Panc1 (cell line): Measurements from ENCODE around the gene FGL2. TPM values are rescaled to one million over a fixed set of nuclear protein-coding genes. Genes with fewer than 3 reads are reported as not detected.
"Not testable (repeated sequence)": the region's sequence is repeated elsewhere in the genome, so short reads cannot be mapped to it uniquely, and the experiment has no call there.

Experiments used
- ATAC-seq: fragments of 200-7000 bp; cut with Tn5 transposase; 2 replicates; pipeline ENCODE4 v1.9.1; 2020; ENCODE audit warnings: mild to moderate bottlenecking, moderate library complexity
- BruUV-seq: library from RNA; stranded (reverse); fragments of 400-500 nt; replicated peaks from 2 replicates; lab custom pipeline; 2021; lab: Mats Ljungman, UMichigan
- CTCF ChIA-PET: fragments of 300-600 bp; sonication (Branson Sonifier 250); formaldehyde crosslinking; loops from one replicate; lab custom pipeline; 2022; ENCODE audit warnings: antibody characterized with exemption; lab: Charles Lee
- POLR2A ChIA-PET: fragments of 300-600 bp; sonication (Branson Sonifier 250); formaldehyde crosslinking; loops from one replicate; lab custom pipeline; 2022; ENCODE audit warnings: antibody characterized with exemption; lab: Charles Lee
- DNase-seq: peaks from one replicate; pipeline ENCODE4 v3.0.0-alpha.2; 2010; ENCODE audit warnings: low read depth, low spot score
- H3K27ac ChIP-seq: 2 replicates; pipeline ENCODE4 v1.5.1; 2011; ENCODE audit warnings: mild to moderate bottlenecking, low read length, inconsistent platforms
- H3K27me3 ChIP-seq: fragments of 200-500 bp; sonication (Bioruptor generic); 2 replicates; pipeline ENCODE4 v1.6.0; 2014; ENCODE audit warnings: low read length, inconsistent platforms; ENCODE audit not compliant: control insufficient read depth, insufficient read depth
- H3K36me3 ChIP-seq: fragments of 200-500 bp; sonication (Bioruptor generic); 2 replicates; pipeline ENCODE4 v1.5.1; 2014; ENCODE audit warnings: inconsistent platforms, mild to moderate bottlenecking, low read length, moderate library complexity; ENCODE audit not compliant: control insufficient read depth, insufficient read depth
- H3K4me1 ChIP-seq: 2 replicates; pipeline ENCODE4 v1.5.1; 2011; ENCODE audit warnings: inconsistent platforms, mild to moderate bottlenecking, low read length, moderate library complexity; ENCODE audit not compliant: control insufficient read depth, insufficient read depth
- H3K4me3 ChIP-seq, 2 experiments: 2 replicates each; pipeline ENCODE4 v1.5.1; 2011 to 2012; ENCODE audit warnings: low read depth in 2 of 2, low read length in 2 of 2, mild to moderate bottlenecking in 2 of 2, inconsistent platforms in 1 of 2, moderate library complexity in 1 of 2
- H3K9me3 ChIP-seq: fragments of 200-500 bp; sonication (Bioruptor generic); 2 replicates; pipeline ENCODE4 v1.5.1; 2014; ENCODE audit warnings: low read depth, mild to moderate bottlenecking, inconsistent platforms, low read length, moderate library complexity; ENCODE audit not compliant: control insufficient read depth, insufficient read depth
- POLR2AphosphoS5 ChIP-seq: IDR thresholded peaks from 2 replicates; pipeline ENCODE4 v1.6.1; 2012; ENCODE audit warnings: mild to moderate bottlenecking, low read depth, low read length, moderate library complexity
- SIN3A ChIP-seq: IDR thresholded peaks from 2 replicates; pipeline ENCODE4 v1.6.1; 2012; ENCODE audit warnings: low read depth, mild to moderate bottlenecking, low read length, moderate library complexity, borderline replicate concordance; ENCODE audit not compliant: insufficient read depth
- TCF7L2 ChIP-seq: IDR thresholded peaks from 2 replicates; pipeline ENCODE4 v1.6.1; 2011; ENCODE audit warnings: mild to moderate bottlenecking, low read depth, low read length, inconsistent platforms
- in situ Hi-C: cut with HindIII; loops from 2 replicates; pipeline ENCODE4 v1.10.0; 2016; ENCODE audit warnings: low sequenced_read_pairs, low pct_unique_long_range_greater_than_20kb
- intact Hi-C: fragments of 100-400 bp; cut with micrococcal nuclease; formaldehyde crosslinking; loops from one replicate; pipeline ENCODE4 v1.10.0; 2022; ENCODE audit not compliant: unreplicated experiment
- total RNA-seq: library from RNA; stranded (reverse); gene quantifications from one replicate; pipeline ENCODE4 v1.2.1, GENCODE V29; 2021; ENCODE audit not compliant: unreplicated experiment
- TF ChIP-seq, protein P1 (sequence below): fragments of 450-650 bp; IDR thresholded peaks from 2 replicates; pipeline ENCODE4 v1.5.1; 2017; ENCODE audit warnings: mild to moderate bottlenecking
- TF ChIP-seq, protein P2 (sequence below), 2 experiments: IDR thresholded peaks; 2 replicates each; pipeline ENCODE4 v1.6.1; 2011 to 2012; ENCODE audit warnings: low read depth in 2 of 2, control low read depth in 1 of 2, low read length in 1 of 2, mild to moderate bottlenecking in 1 of 2, moderate library complexity in 1 of 2; ENCODE audit not compliant: insufficient read depth in 1 of 2

Gene FGL2
- total RNA-seq, 1 experiment from 2014 or later: not detected

- ChIA-PET CTCF (no interaction called here), POLR2A (no interaction called here)
- DNase-seq (no peak), ATAC-seq (no peak)
- intact Hi-C loops: loop anchor here (5.0 kb wide), 1 partner anchor 93 kb away; no protein-coding TSS in a partner anchor
- 0 out of 2 replicates have a peak, but pooled peaks cover 3% of the 10 kb centered on the region for H3K27me3 ChIP-seq
- H3K36me3 ChIP-seq: no peaks in the 10 kb centered on the region
- in situ Hi-C loops: no loop called here
- no peak overlapping the region for H3K27ac ChIP-seq
- no peaks in the 10 kb centered on the region for H3K4me1 ChIP-seq
- no peaks in the 10 kb centered on the region for H3K9me3 ChIP-seq
- no peak overlapping the region for H3K4me3 ChIP-seq
- TF ChIP-seq POLR2AphosphoS5 (no peak), TCF7L2 (no peak)
- TF ChIP-seq, protein P1, sequence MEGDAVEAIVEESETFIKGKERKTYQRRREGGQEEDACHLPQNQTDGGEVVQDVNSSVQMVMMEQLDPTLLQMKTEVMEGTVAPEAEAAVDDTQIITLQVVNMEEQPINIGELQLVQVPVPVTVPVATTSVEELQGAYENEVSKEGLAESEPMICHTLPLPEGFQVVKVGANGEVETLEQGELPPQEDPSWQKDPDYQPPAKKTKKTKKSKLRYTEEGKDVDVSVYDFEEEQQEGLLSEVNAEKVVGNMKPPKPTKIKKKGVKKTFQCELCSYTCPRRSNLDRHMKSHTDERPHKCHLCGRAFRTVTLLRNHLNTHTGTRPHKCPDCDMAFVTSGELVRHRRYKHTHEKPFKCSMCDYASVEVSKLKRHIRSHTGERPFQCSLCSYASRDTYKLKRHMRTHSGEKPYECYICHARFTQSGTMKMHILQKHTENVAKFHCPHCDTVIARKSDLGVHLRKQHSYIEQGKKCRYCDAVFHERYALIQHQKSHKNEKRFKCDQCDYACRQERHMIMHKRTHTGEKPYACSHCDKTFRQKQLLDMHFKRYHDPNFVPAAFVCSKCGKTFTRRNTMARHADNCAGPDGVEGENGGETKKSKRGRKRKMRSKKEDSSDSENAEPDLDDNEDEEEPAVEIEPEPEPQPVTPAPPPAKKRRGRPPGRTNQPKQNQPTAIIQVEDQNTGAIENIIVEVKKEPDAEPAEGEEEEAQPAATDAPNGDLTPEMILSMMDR: no peak
- TF ChIP-seq, protein P2, sequence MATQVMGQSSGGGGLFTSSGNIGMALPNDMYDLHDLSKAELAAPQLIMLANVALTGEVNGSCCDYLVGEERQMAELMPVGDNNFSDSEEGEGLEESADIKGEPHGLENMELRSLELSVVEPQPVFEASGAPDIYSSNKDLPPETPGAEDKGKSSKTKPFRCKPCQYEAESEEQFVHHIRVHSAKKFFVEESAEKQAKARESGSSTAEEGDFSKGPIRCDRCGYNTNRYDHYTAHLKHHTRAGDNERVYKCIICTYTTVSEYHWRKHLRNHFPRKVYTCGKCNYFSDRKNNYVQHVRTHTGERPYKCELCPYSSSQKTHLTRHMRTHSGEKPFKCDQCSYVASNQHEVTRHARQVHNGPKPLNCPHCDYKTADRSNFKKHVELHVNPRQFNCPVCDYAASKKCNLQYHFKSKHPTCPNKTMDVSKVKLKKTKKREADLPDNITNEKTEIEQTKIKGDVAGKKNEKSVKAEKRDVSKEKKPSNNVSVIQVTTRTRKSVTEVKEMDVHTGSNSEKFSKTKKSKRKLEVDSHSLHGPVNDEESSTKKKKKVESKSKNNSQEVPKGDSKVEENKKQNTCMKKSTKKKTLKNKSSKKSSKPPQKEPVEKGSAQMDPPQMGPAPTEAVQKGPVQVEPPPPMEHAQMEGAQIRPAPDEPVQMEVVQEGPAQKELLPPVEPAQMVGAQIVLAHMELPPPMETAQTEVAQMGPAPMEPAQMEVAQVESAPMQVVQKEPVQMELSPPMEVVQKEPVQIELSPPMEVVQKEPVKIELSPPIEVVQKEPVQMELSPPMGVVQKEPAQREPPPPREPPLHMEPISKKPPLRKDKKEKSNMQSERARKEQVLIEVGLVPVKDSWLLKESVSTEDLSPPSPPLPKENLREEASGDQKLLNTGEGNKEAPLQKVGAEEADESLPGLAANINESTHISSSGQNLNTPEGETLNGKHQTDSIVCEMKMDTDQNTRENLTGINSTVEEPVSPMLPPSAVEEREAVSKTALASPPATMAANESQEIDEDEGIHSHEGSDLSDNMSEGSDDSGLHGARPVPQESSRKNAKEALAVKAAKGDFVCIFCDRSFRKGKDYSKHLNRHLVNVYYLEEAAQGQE (IDR thresholded peaks at IDR 0.05; ENCODE audit: insufficient read depth in 1 of 2, low read depth in 2 of 2, low read length in 1 of 2): no peak
- BruUV-seq: no TSS peak
Observed at GRCh38 chr7:77235276-77235675, 35.7 kb upstream of the FGL2 start.

- intact Hi-C loops: no loop called here
- Histone ChIP-seq H3K27me3 (0 out of 2 replicates have a peak, but pooled peaks cover 3% of the 10 kb centered on the region), H3K27ac (no peak overlapping the region), H3K4me1 (no peaks in the 10 kb centered on the region), H3K36me3 (no peaks in the 10 kb centered on the region), H3K4me3 (no peak overlapping the region), H3K9me3 (no peaks in the 10 kb centered on the region)
- ChIA-PET POLR2A (no interaction called here), CTCF (no interaction called here)
- in situ Hi-C loops: no loop called here
- no peak for ATAC-seq
- TF ChIP-seq, protein P2 (IDR thresholded peaks at IDR 0.05; ENCODE audit: insufficient read depth in 1 of 2, low read depth in 2 of 2, low read length in 1 of 2): no peak
- TF ChIP-seq POLR2AphosphoS5: no peak
- TF ChIP-seq, protein P1: no peak
- TF ChIP-seq SIN3A: no peak
- no peak for TF ChIP-seq TCF7L2
- DNase-seq: no peak
- BruUV-seq: no TSS peak
Observed at GRCh38 chr7:77232467-77232866, 32.8 kb upstream of the FGL2 start.

GRCh38 chr7:77228795-77229194 is 29.2 kb upstream of the FGL2 start:
- H3K4me3 ChIP-seq, POLR2A ChIA-PET, H3K27me3 ChIP-seq, in situ Hi-C loops, H3K36me3 ChIP-seq, ATAC-seq, H3K9me3 ChIP-seq, DNase-seq, CTCF ChIA-PET, intact Hi-C loops, BruUV-seq, H3K4me1 ChIP-seq, H3K27ac ChIP-seq: not testable (repeated sequence)
